Measurements from ENCODE around the gene FUT7. TPM values are rescaled to one million over a fixed set of nuclear protein-coding genes. Genes with fewer than 3 reads are reported as not detected.

Gene FUT7
- total and polyA plus RNA-seq, 9 of the 15 experiments (the other 6 are each of a cell fraction or from before 2014, with no cell fraction given), result not detected

- TF ChIP-seq ATF3 (IDR thresholded peaks at IDR 0.05), result peak; percentile 23; the same call in 1 of the 2 replicates
- TF ChIP-seq ATF3 (CRISPR knock-in tag; conservative IDR thresholded peaks at IDR 0.05), result no peak
- TF ChIP-seq TFAP4 (CRISPR knock-in tag; IDR thresholded peaks at IDR 0.05; ENCODE audit: borderline replicate concordance), result 0 out of 2 replicates have a peak, but pooled peaks have one; percentile 15
- TF ChIP-seq CTBP1 (IDR thresholded peaks at IDR 0.05; ENCODE audit: borderline replicate concordance), result 0 out of 2 replicates have a peak, but pooled peaks have one; percentile 32
- TF ChIP-seq ZBTB7A (IDR thresholded peaks at IDR 0.05; ENCODE audit: borderline replicate concordance, control insufficient read depth, low read depth, low read length), result peak; percentile 81; the same call in 1 of the 2 replicates
- TF ChIP-seq, protein P1, sequence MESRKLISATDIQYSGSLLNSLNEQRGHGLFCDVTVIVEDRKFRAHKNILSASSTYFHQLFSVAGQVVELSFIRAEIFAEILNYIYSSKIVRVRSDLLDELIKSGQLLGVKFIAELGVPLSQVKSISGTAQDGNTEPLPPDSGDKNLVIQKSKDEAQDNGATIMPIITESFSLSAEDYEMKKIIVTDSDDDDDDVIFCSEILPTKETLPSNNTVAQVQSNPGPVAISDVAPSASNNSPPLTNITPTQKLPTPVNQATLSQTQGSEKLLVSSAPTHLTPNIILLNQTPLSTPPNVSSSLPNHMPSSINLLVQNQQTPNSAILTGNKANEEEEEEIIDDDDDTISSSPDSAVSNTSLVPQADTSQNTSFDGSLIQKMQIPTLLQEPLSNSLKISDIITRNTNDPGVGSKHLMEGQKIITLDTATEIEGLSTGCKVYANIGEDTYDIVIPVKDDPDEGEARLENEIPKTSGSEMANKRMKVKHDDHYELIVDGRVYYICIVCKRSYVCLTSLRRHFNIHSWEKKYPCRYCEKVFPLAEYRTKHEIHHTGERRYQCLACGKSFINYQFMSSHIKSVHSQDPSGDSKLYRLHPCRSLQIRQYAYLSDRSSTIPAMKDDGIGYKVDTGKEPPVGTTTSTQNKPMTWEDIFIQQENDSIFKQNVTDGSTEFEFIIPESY (CRISPR knock-in tag; IDR thresholded peaks at IDR 0.05), result peak; percentile 67
- peak; percentile 29; the same call in 1 of the 2 replicates for TF ChIP-seq JUND (IDR thresholded peaks at IDR 0.05; ENCODE audit: borderline replicate concordance, low read depth, low read length)
- no peak for TF ChIP-seq JUND (tag; IDR thresholded peaks at IDR 0.05; ENCODE audit: borderline replicate concordance, low read depth, low read length)
- TF ChIP-seq ZNF398 (CRISPR knock-in tag; IDR thresholded peaks at IDR 0.05), result no peak
- no peak for TF ChIP-seq BMI1 (IDR thresholded peaks at IDR 0.05; ENCODE audit: low read length)
- TF ChIP-seq STAT5A (IDR thresholded peaks at IDR 0.05; ENCODE audit: borderline replicate concordance, low read length), result no peak
- TF ChIP-seq, protein P2, sequence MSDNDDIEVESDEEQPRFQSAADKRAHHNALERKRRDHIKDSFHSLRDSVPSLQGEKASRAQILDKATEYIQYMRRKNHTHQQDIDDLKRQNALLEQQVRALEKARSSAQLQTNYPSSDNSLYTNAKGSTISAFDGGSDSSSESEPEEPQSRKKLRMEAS (CRISPR knock-in tag; IDR thresholded peaks at IDR 0.05), result peak; percentile 22; the same call in 1 of the 2 replicates
- no peak for TF ChIP-seq TAL1 (IDR thresholded peaks at IDR 0.05)
- TF ChIP-seq GTF3C2 (IDR thresholded peaks at IDR 0.05; ENCODE audit: borderline replicate concordance, extremely low read depth, insufficient read length), result no peak
- TF ChIP-seq CCNT2 (IDR thresholded peaks at IDR 0.05; ENCODE audit: borderline replicate concordance, extremely low read depth, insufficient read length, low read depth, low read length), result peak; percentile 32
- no peak for TF ChIP-seq XRCC3 (IDR thresholded peaks at IDR 0.05)
Observed at GRCh38 chr9:137053944-137054931, 22.4 kb upstream of the FUT7 start, which contains the start of gene ENTPD2 (continued).
